NCI-H2196 treated with DMSO at 0.1 percent for 48 hours (cell line): ENCODE data around the gene SSTR3.
"Not testable (repeated sequence)": the region's sequence is repeated elsewhere in the genome, so short reads cannot be mapped to it uniquely, and the experiment has no call there.

Experiments
- DNase-seq: peaks from one replicate; lab custom pipeline; 2025; ENCODE audit not compliant: unreplicated experiment; lab: John Stamatoyannopoulos, UW

SSTR3 gene

GRCh38 chr22:37243402-37244113 is 31.3 kb upstream of the SSTR3 start:
- DNase-seq, result no peak

- no peak for DNase-seq
These were observed 30.2 kb upstream of the SSTR3 start for GRCh38 chr22:37242395-37242918.

- no peak for DNase-seq
These were observed 29.3 kb upstream of the SSTR3 start for GRCh38 chr22:37241351-37242142.

- no peak for DNase-seq
These were observed 28.7 kb upstream of the SSTR3 start for GRCh38 chr22:37240941-37241320.

- DNase-seq, result no peak
These were observed 28.1 kb upstream of the SSTR3 start for GRCh38 chr22:37240240-37240940.

DNA sequence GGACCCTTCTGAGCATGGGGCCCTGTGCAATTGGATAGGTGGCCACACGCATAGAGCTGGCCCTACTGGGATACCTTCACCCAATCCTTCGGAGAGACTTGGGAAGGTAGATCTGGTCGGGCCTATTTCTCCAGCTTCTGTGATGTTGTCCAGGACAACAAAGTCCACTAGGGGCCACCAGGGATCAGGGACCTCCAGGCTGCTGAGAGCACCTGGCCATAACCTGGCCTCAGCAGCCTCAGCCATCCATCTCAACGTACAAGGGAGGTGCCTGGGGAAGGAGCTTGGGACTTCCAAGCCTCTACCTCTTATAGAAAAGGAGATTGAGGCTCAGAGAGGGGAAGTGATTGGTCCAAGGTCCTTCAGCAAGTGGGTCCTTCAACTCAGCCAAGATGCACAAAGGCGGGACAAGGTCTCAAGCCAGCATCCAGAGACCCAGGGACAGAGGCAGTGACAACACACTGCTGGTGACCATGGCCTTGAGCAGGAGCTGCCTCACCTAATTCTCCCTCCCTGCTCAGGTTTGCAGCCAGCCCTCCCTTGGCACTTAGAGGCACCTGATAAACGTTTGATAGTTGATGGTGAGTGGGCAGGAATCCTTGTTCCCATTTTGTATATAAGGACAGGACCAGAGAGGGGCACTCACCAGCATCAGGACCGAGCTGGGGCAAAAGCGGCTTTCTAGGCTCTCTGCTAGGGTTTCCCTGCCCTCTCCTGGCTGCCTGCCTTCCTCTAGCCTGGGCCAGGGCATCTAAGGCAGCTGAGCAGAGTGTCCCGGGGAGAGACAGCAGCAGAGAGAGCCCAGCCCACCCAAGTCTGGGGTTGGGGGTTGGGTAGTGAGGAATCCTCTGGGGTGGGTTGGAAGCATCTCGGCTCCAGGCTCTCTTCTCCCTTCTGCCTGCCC is 27.3 kb upstream of the SSTR3 start:
- DNase-seq, result no peak

DNA sequence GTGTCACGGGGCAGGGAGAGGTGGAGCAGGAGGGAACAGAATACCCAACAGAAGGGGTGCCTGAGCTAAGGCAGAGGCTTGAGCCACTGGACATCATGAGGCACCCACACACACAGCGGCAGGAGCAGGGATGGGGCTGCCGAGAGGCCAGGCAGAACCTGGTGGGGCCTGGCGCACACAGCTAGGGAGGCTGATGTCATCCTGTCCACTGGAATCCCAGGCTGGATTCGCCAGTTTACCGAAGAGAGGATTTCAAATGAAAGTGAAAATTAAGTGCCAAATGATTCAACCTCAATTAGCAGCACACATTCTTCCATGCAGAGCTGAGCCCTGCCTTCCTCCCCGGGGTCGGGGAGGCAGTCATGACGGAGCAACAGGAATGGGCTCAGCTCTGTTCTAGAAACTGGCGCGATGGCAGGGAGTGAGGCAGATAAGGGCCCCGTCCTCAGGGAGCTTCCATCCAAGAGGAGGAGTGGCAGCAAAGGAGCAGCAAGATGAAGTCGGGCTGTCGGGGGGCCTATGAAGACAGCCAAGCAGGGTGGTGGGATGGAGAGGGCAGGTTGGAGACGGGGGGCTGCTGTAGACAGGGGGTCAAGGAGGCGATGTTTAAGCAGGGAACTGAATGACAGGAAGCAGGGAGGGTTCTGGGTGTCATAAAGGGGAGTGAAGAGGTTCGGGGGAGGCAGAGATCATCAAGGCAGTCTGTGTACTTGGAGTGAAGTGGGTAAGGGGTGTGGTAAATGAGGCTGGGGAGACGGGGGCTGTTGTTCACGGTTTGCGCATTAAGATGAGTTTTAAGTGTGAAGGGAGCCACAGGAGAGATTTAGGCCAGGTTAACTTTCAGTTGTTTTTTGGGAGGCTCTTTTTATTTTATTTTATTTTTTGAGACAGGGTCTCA is 25.3 kb upstream of the SSTR3 start:
- DNase-seq, result no peak

DNA sequence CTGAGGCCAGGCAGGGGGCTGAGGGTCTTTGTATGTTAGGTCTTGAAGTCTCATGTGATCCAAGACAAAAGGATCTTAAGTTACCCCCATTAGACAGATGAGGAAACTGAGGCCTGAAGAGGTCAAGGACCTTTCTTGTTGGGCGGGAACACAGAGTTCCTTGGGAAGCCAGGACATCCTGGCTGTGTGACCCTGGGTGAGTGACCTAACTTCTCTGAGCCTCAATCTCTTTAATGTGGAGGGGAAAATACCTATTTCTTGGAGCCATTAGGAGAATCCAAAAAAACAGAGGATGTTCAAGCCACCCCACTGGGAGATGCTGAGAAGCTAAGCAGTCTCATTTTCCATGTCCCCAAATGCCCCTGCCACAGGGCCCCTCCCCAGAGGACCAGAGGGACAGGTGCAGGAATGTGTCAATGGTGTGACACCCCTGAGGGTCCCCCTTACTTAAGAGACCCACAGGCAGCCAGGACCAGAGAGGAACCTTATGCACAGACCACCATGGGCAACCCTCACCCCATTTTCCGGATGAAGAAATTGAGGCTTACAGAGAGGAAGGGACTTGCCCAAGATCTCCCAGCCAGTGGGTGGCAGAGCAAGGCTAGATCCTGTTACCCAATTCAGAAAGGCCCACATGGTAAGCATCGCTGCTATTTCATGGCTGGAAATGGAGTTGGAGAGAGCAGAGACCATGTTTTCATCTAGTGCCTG is 23.8 kb upstream of the SSTR3 start:
- DNase-seq, result no peak

- no peak for DNase-seq
These were observed 22.7 kb upstream of the SSTR3 start for GRCh38 chr22:37234736-37235711.

- DNase-seq, result no peak
These were observed 21.7 kb upstream of the SSTR3 start for GRCh38 chr22:37233751-37234631.

DNA sequence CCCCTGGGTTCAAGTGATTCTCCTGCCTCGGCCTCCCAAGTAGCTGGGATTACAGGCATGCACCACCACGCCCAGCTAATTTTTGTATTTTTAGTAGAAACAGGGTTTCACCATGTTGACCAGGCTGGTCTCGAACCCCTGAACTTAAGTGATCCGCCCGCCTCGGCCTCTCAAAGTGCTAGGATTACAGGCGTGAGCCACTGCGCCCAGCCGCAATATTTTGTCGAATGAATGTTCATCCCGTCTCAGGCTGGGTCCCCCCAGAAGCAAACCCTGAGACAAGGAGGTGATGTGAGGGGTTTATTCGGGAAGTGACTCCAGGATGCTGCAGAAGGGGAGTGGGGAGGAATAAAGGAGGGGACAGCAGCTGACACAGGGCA is 21.1 kb upstream of the SSTR3 start:
- DNase-seq, result not testable (repeated sequence)

- DNase-seq, result no peak
These were observed 20.1 kb upstream of the SSTR3 start for GRCh38 chr22:37232140-37232998.

GRCh38 chr22:37231406-37232139 is 19.3 kb upstream of the SSTR3 start:
- DNase-seq, result no peak

GRCh38 chr22:37230673-37231405 is 18.6 kb upstream of the SSTR3 start:
- DNase-seq, result no peak
